Occipital lobe (tissue), 2 donors: Measurements from ENCODE around the gene PLA2G2D. TPM values are rescaled to one million over a fixed set of nuclear protein-coding genes. Genes with fewer than 3 reads are reported as not detected.

Experiments
- DNase-seq: peaks from one replicate; lab custom pipeline; 2025; lab: John Stamatoyannopoulos, UW
- total RNA-seq: library from RNA; depleted of rRNA; stranded (reverse); fragments of >200 nt; gene quantifications from one replicate; pipeline ENCODE4 v1.2.3, GENCODE V29; 2014

The PLA2G2D gene
- not detected for total RNA-seq

GRCh38 chr1:20119347-20119746 lies at the start of gene PLA2G2D:
PLA2G2D (minus strand) TSS chr1:20119536; CDS start chr1:20119498, 38 bp downstream.
- no peak for DNase-seq

- peak; percentile 74 for DNase-seq
Observed at GRCh38 chr1:20168564-20169491, 49.5 kb upstream of the PLA2G2D start.

- no peak for DNase-seq
Observed at GRCh38 chr1:20167126-20167525, 47.8 kb upstream of the PLA2G2D start.

GRCh38 chr1:20166051-20166450 lies 46.7 kb upstream of the PLA2G2D start:
- peak; percentile 68 for DNase-seq

- DNase-seq = no peak
Observed at GRCh38 chr1:20165522-20165951, 46.2 kb upstream of the PLA2G2D start.

GRCh38 chr1:20164694-20165202 lies 45.4 kb upstream of the PLA2G2D start:
- no peak for DNase-seq

- DNase-seq = no peak
Observed at GRCh38 chr1:20160034-20160433, 40.7 kb upstream of the PLA2G2D start.

GRCh38 chr1:20158358-20159070 lies 39.2 kb upstream of the PLA2G2D start:
- DNase-seq = no peak

- no peak for DNase-seq
Observed at GRCh38 chr1:20154301-20154831, 35.0 kb upstream of the PLA2G2D start.

- DNase-seq = peak; percentile 58
Observed at GRCh38 chr1:20153000-20153418, 33.7 kb upstream of the PLA2G2D start.

GRCh38 chr1:20152599-20152930 lies 33.2 kb upstream of the PLA2G2D start:
- no peak for DNase-seq

- DNase-seq = peak; percentile 53
Observed at GRCh38 chr1:20151906-20152598, 32.7 kb upstream of the PLA2G2D start.

- no peak for DNase-seq
Observed at GRCh38 chr1:20150969-20151368, 31.6 kb upstream of the PLA2G2D start.

- no peak for DNase-seq
Observed at GRCh38 chr1:20150326-20150705, 31.0 kb upstream of the PLA2G2D start.

- no peak for DNase-seq
Observed at GRCh38 chr1:20149601-20150325, 30.4 kb upstream of the PLA2G2D start.

- DNase-seq = no peak
Observed at GRCh38 chr1:20148571-20149500, 29.5 kb upstream of the PLA2G2D start.

- DNase-seq = no peak
Observed at GRCh38 chr1:20147846-20148570, 28.7 kb upstream of the PLA2G2D start.

GRCh38 chr1:20143734-20144565 lies 24.6 kb upstream of the PLA2G2D start:
- DNase-seq = no peak
